DOHH2 (cell line): ENCODE results near the gene LARP6.

Source experiments
- EZH2phosphoT487 ChIP-seq: fragments of 200-600 bp; sonication (generic); IDR thresholded peaks from 2 replicates; pipeline ENCODE4 v1.6.1; 2017; ENCODE audit warnings: borderline replicate concordance, mild to moderate bottlenecking, antibody characterized with exemption, low read length, moderate library complexity, mixed read lengths
- TF ChIP-seq, protein P1 (sequence below): fragments of 200-600 bp; sonication (generic); IDR thresholded peaks from one replicate; pipeline ENCODE4 v1.5.1; 2014; ENCODE audit warnings: antibody characterized with exemption, mild to moderate bottlenecking, low read depth, low read length; ENCODE audit not compliant: poor library complexity, severe bottlenecking

DNA sequence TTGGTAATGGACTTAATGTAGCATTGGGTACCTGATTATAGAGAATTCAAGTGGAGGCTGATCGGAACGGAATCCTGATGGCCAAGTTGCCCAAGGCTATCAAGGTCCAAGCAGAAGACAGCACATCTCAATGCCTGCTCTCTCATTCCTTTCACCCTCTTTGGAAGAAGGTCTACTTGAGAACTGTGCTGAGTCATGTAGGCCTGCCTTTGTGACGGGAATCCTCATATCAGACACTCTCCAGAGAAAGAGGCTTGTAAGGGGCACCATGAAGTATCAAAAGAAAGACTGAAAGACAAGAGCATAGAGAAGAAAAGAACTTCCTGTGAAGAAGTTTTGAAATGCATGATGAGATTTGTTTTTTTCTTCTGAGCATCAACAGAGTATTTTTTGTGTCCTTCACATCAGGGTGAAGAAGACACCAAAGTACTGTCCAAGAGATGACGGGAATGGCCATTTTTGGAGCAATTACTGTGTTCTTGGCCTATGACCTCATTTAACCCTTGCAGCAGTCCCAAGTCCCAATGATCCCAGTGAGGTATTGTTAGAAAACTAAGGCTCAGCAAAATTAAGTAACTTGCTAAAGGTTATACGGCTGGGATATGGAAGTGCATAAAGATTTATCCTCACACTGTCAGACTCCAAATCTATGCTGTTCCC, 13.2 kb upstream of the LARP6 start:
- TF ChIP-seq, protein P1, sequence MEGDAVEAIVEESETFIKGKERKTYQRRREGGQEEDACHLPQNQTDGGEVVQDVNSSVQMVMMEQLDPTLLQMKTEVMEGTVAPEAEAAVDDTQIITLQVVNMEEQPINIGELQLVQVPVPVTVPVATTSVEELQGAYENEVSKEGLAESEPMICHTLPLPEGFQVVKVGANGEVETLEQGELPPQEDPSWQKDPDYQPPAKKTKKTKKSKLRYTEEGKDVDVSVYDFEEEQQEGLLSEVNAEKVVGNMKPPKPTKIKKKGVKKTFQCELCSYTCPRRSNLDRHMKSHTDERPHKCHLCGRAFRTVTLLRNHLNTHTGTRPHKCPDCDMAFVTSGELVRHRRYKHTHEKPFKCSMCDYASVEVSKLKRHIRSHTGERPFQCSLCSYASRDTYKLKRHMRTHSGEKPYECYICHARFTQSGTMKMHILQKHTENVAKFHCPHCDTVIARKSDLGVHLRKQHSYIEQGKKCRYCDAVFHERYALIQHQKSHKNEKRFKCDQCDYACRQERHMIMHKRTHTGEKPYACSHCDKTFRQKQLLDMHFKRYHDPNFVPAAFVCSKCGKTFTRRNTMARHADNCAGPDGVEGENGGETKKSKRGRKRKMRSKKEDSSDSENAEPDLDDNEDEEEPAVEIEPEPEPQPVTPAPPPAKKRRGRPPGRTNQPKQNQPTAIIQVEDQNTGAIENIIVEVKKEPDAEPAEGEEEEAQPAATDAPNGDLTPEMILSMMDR = no peak
- TF ChIP-seq EZH2phosphoT487 = no peak
